SK-N-SH (cell line): ENCODE results near the gene CCDC88C. TPM values are rescaled to one million over a fixed set of nuclear protein-coding genes. Genes with fewer than 3 reads are reported as not detected.

Experiments used
- CTCF ChIA-PET: fragments of 300-600, 350-600 bp; formaldehyde crosslinking; extraction: SDS; loops from one replicate; lab custom pipeline; 2021; lab: Yijun Ruan, JAX
- POLR2A ChIA-PET: fragments of 350-600 bp; sonication (Branson Sonifier 250); formaldehyde crosslinking; extraction: SDS; loops from one replicate; lab custom pipeline; 2020; ENCODE audit warnings: antibody characterized with exemption, inconsistent platforms; lab: Yijun Ruan, JAX
- DNase-seq: peaks from one replicate; pipeline ENCODE4 v3.0.0; 2012
- H2AFZ ChIP-seq: fragments of 200-600 bp; sonication (generic); 2 replicates; pipeline ENCODE4 v1.8.1; 2016; ENCODE audit warnings: antibody characterized with exemption, mild to moderate bottlenecking, low read depth
- H3F3A ChIP-seq: fragments of 200-600 bp; sonication (generic); replicated peaks from 2 replicates; pipeline ENCODE3; 2016; ENCODE audit warnings: antibody characterized with exemption, mild to moderate bottlenecking; ENCODE audit not compliant: insufficient read depth
- H3K27ac ChIP-seq, 2 experiments: fragments of 200-500 bp in 1 of 2; fragments of 200-600 bp in 1 of 2; sonication (Bioruptor generic) in 1 of 2; sonication (generic), shearing (Covaris generic) in 1 of 2; 2 replicates each; pipeline versions ENCODE4 v1.5.1 to v1.6.1; 2014 to 2016; ENCODE audit warnings: low read depth in 2 of 2, inconsistent platforms in 1 of 2, low read length in 1 of 2, mild to moderate bottlenecking in 1 of 2, mixed read lengths in 1 of 2
- H3K27me3 ChIP-seq: fragments of 200-600 bp; sonication (generic), shearing (Covaris generic); 2 replicates; pipeline ENCODE4 v1.6.1; 2016; ENCODE audit warnings: mixed run types; ENCODE audit not compliant: insufficient read depth
- H3K36me3 ChIP-seq, 2 experiments: fragments of 200-500 bp in 1 of 2; fragments of 200-600 bp in 1 of 2; sonication (Bioruptor generic) in 1 of 2; sonication (generic) in 1 of 2; replicated peaks in 1 of 2; 2 replicates each; pipeline versions ENCODE3 to v1.5.1; 2014 to 2016; ENCODE audit warnings: low read length in 1 of 2, mild to moderate bottlenecking in 1 of 2; ENCODE audit not compliant: insufficient read depth in 2 of 2, control insufficient read depth in 1 of 2
- H3K4me1 ChIP-seq, 2 experiments: fragments of 200-500 bp in 1 of 2; fragments of 200-600 bp in 1 of 2; sonication (Bioruptor generic) in 1 of 2; sonication (generic), shearing (Covaris generic) in 1 of 2; 2 replicates each; pipeline versions ENCODE4 v1.5.1 to v1.6.1; 2014 to 2016; ENCODE audit warnings: low read depth in 1 of 2, low read length in 1 of 2, mixed run types in 1 of 2; ENCODE audit not compliant: insufficient read depth in 2 of 2, control insufficient read depth in 1 of 2
- H3K4me2 ChIP-seq: fragments of 200-600 bp; sonication (generic), shearing (Covaris generic); 2 replicates; pipeline ENCODE4 v1.6.1; 2017; ENCODE audit warnings: mixed run types
- H3K4me3 ChIP-seq, 2 experiments: fragments of 200-500 bp in 1 of 2; fragments of 200-600 bp in 1 of 2; sonication (Bioruptor generic) in 1 of 2; sonication (generic), shearing (Covaris generic) in 1 of 2; 2 replicates each; pipeline versions ENCODE4 v1.5.1 to v1.8.1; 2014 to 2016; ENCODE audit warnings: low read depth in 2 of 2, inconsistent platforms in 1 of 2, low read length in 1 of 2, mild to moderate bottlenecking in 1 of 2, mixed read lengths in 1 of 2, moderate library complexity in 1 of 2
- H3K79me2 ChIP-seq: fragments of 200-600 bp; sonication (generic); 2 replicates; pipeline ENCODE4 v1.8.1; 2017; ENCODE audit warnings: mild to moderate bottlenecking; ENCODE audit not compliant: insufficient read depth
- H3K9ac ChIP-seq: fragments of 200-600 bp; sonication (generic); 2 replicates; pipeline ENCODE4 v1.6.1; 2017; ENCODE audit warnings: mixed run types
- H3K9me2 ChIP-seq: fragments of 200-600 bp; sonication (generic); 2 replicates; pipeline ENCODE4 v1.6.1; 2017; ENCODE audit warnings: mixed run types
- H3K9me3 ChIP-seq: fragments of 200-600 bp; sonication (generic); 2 replicates; pipeline ENCODE4 v1.6.1; 2017; ENCODE audit warnings: mixed run types, mild to moderate bottlenecking, moderate library complexity
- H4K20me1 ChIP-seq: fragments of 200-600 bp; sonication (generic); 2 replicates; pipeline ENCODE4 v1.6.1; 2017; ENCODE audit warnings: mild to moderate bottlenecking, mixed run types; ENCODE audit not compliant: insufficient read depth
- ELF1 ChIP-seq: IDR thresholded peaks from 2 replicates; pipeline ENCODE4 v1.4.0; 2012
- EP300 ChIP-seq, 2 experiments: IDR thresholded peaks; 2 replicates each; pipeline versions ENCODE4 v1.4.0 to v1.6.1; 2012; ENCODE audit warnings: borderline replicate concordance in 1 of 2, low read depth in 1 of 2, low read length in 1 of 2
- EZH2phosphoT487 ChIP-seq: fragments of 200-600 bp; sonication (generic); IDR thresholded peaks from 2 replicates; pipeline ENCODE4 v1.6.1; 2017; ENCODE audit warnings: low read depth, mixed run types, mild to moderate bottlenecking, antibody characterized with exemption, moderate library complexity, borderline replicate concordance
- FOSL2 ChIP-seq: IDR thresholded peaks from 2 replicates; pipeline ENCODE4 v1.4.0; 2012; ENCODE audit warnings: low read depth, mild to moderate bottlenecking, moderate library complexity, borderline replicate concordance
- FOXM1 ChIP-seq: IDR thresholded peaks from 2 replicates; pipeline ENCODE4 v1.4.0; 2012; ENCODE audit warnings: low read depth, mild to moderate bottlenecking
- IRF3 ChIP-seq: fragments of 150-350 bp; IDR thresholded peaks from 2 replicates; pipeline ENCODE4 v1.6.1; 2016; ENCODE audit warnings: mild to moderate bottlenecking, low read depth, low read length
- JUND ChIP-seq: IDR thresholded peaks from 2 replicates; pipeline ENCODE4 v1.4.0; 2012
- MEF2A ChIP-seq: IDR thresholded peaks from 2 replicates; pipeline ENCODE4 v1.4.0; 2012; ENCODE audit warnings: low read depth, borderline replicate concordance
- POLR2AphosphoS5 ChIP-seq: IDR thresholded peaks from 2 replicates; pipeline ENCODE4 v1.6.1; 2012; ENCODE audit warnings: low read depth, low read length
- RAD21 ChIP-seq: IDR thresholded peaks from 2 replicates; pipeline ENCODE4 v1.6.1; 2012; ENCODE audit warnings: mild to moderate bottlenecking, low read length
- REST ChIP-seq: IDR thresholded peaks from 2 replicates; pipeline ENCODE4 v1.6.1; 2012; ENCODE audit warnings: mild to moderate bottlenecking, low read depth, low read length, moderate library complexity
- SMC3 ChIP-seq: IDR thresholded peaks from 2 replicates; pipeline ENCODE4 v1.6.1; 2012; ENCODE audit warnings: low read depth, low read length, improper control_type of control experiment
- TAF1 ChIP-seq: IDR thresholded peaks from 2 replicates; pipeline ENCODE4 v1.6.1; 2012; ENCODE audit warnings: low read depth, mild to moderate bottlenecking, low read length, moderate library complexity, borderline replicate concordance
- TEAD4 ChIP-seq: IDR thresholded peaks from 2 replicates; pipeline ENCODE4 v1.4.0; 2012; ENCODE audit warnings: mild to moderate bottlenecking, borderline replicate concordance; ENCODE audit not compliant: insufficient read depth
- USF2 ChIP-seq: fragments of 150-350 bp; IDR thresholded peaks from 2 replicates; pipeline ENCODE4 v1.6.1; 2017; ENCODE audit warnings: antibody characterized with exemption, low read length, low read depth, borderline replicate concordance
- YY1 ChIP-seq: IDR thresholded peaks from 2 replicates; pipeline ENCODE4 v1.4.0; 2012; ENCODE audit warnings: low read depth, mild to moderate bottlenecking
- WGBS: methylation state at CpG from one replicate; pipeline ENCODE4 v1.1.6; 2017; ENCODE audit warnings: low lambda C conversion rate; 5-methylcytosine and 5-hydroxymethylcytosine counted together
- polyA plus RNA-seq, 3 experiments: library from polyadenylated mRNA; depleted of rRNA; stranded (reverse); fragments of >200 nt; gene quantifications; 2 replicates each; pipeline ENCODE4 v1.2.3, GENCODE V29; 2012

The CCDC88C gene
- polyA plus RNA-seq, 1 of the 3 experiments (the other 2 are of a cell fraction): 0.39 TPM

GRCh38 chr14:91466192-91466591 is 48.6 kb upstream of the CCDC88C start (continued):
- no peak for TF ChIP-seq REST

GRCh38 chr14:91464615-91465205 is 47.1 kb upstream of the CCDC88C start:
- Histone ChIP-seq H3K4me2 (no peak overlapping the region), H3K9me3 (no peaks in the 10 kb centered on the region), H3K9ac (no peak overlapping the region), H3K27ac (no peak overlapping the region), H3K27me3 (no peaks in the 10 kb centered on the region), H3K4me3 (no peak overlapping the region), H3K9me2 (no peaks in the 10 kb centered on the region), H3K36me3 (peaks cover 70 to 94% of the 10 kb centered on the region in 2 experiments), H3F3A (peaks cover 15% of the 10 kb centered on the region), H3K79me2 (peaks cover 31% of the 10 kb centered on the region; the same call in 1 of the 2 replicates), H3K4me1 (no peaks in the 10 kb centered on the region; a peak in 1 of 4 replicates), H4K20me1 (no peaks in the 10 kb centered on the region), H2AFZ (no peak overlapping the region)
- no peak for DNase-seq
- CTCF ChIA-PET: no interaction called here
- TF ChIP-seq EP300 (IDR thresholded peaks at IDR 0.05; ENCODE audit: borderline replicate concordance in 1 of 2, low read depth in 1 of 2, low read length in 1 of 2): no peak
- no peak for TF ChIP-seq POLR2AphosphoS5
- POLR2A ChIA-PET: no interaction called here
- WGBS: 97% methylated on average over 3 of the region's 3 CpGs

GRCh38 chr14:91458612-91459011 is 41.0 kb upstream of the CCDC88C start:
- no peaks in the 10 kb centered on the region; a peak in 1 of 4 replicates for H3K4me1 ChIP-seq
- ChIA-PET CTCF (no interaction called here), POLR2A (no interaction called here)
- no peaks in the 10 kb centered on the region for H3K9me2 ChIP-seq
- WGBS: 94% methylated on average over 5 of the region's 5 CpGs
- no peak overlapping the region for H2AFZ ChIP-seq
- H3K36me3 ChIP-seq: peaks cover 59 to 87% of the 10 kb centered on the region in 2 experiments
- no peak overlapping the region for H3K4me3 ChIP-seq
- H3K4me2 ChIP-seq: no peak overlapping the region
- peaks cover 23% of the 10 kb centered on the region for H3F3A ChIP-seq
- TF ChIP-seq YY1: no peak
- no peak for TF ChIP-seq SMC3
- no peak for TF ChIP-seq MEF2A
- TF ChIP-seq USF2: no peak
- no peak for TF ChIP-seq FOXM1
- TF ChIP-seq JUND: no peak
- no peak for TF ChIP-seq ELF1
- TF ChIP-seq IRF3: no peak
- no peak for TF ChIP-seq TEAD4
- TF ChIP-seq EZH2phosphoT487: no peak
- no peak for TF ChIP-seq TAF1
- no peak for TF ChIP-seq FOSL2
- TF ChIP-seq RAD21: no peak
- TF ChIP-seq REST: no peak
- no peak for DNase-seq
- no peak overlapping the region for H3K27ac ChIP-seq
- no peaks in the 10 kb centered on the region for H3K27me3 ChIP-seq
- no peak overlapping the region for H3K9ac ChIP-seq
- no peaks in the 10 kb centered on the region for H3K79me2 ChIP-seq
- H3K9me3 ChIP-seq: no peaks in the 10 kb centered on the region
- H4K20me1 ChIP-seq: no peaks in the 10 kb centered on the region; the same call in 1 of the 2 replicates
